Activated naive CD4-positive, alpha-beta T cell treated with anti-CD3 and anti-CD28 coated beads, Interleukin-2, amount 50 U/mL, for 24 hours (primary cell): ENCODE data around the gene FOXB1.
A peak's percentile ranks its signal among the peaks of the same experiment; 100 is the strongest.

Experiments used
- H3K27ac Mint-ChIP-seq: one replicate; pipeline ENCODE4 v1.8.0; 2021; ENCODE audit warnings: mild to moderate bottlenecking, mixed read lengths
- H3K27me3 Mint-ChIP-seq: one replicate; pipeline ENCODE4 v1.8.0; 2021; ENCODE audit warnings: mixed read lengths
- H3K36me3 Mint-ChIP-seq: one replicate; pipeline ENCODE4 v1.8.0; 2021; ENCODE audit warnings: mixed read lengths
- H3K4me1 Mint-ChIP-seq: one replicate; pipeline ENCODE4 v1.8.0; 2021; ENCODE audit warnings: mixed read lengths
- H3K4me3 Mint-ChIP-seq: one replicate; pipeline ENCODE4 v1.8.0; 2021; ENCODE audit warnings: mild to moderate bottlenecking, mixed read lengths
- H3K9me3 Mint-ChIP-seq: one replicate; pipeline ENCODE4 v1.8.0; 2021; ENCODE audit warnings: mixed read lengths

Gene FOXB1

GRCh38 chr15:60005352-60006202 lies 1.5 kb downstream of the FOXB1 start:
- peak overlapping the region; percentile 91 for H3K4me3 Mint-ChIP-seq
- H3K27ac Mint-ChIP-seq, result peak overlapping the region; percentile 69
- peaks cover 34% of the 10 kb centered on the region for H3K4me1 Mint-ChIP-seq
- peaks cover 9% of the 10 kb centered on the region for H3K36me3 Mint-ChIP-seq
- peaks cover 75% of the 10 kb centered on the region for H3K27me3 Mint-ChIP-seq
- peaks cover 16% of the 10 kb centered on the region for H3K9me3 Mint-ChIP-seq

- H3K4me1 Mint-ChIP-seq, result peaks cover 34% of the 10 kb centered on the region
- H3K4me3 Mint-ChIP-seq, result peak overlapping the region; percentile 91
- peak overlapping the region; percentile 80 for H3K27ac Mint-ChIP-seq
- H3K36me3 Mint-ChIP-seq, result peaks cover 7% of the 10 kb centered on the region
- peaks cover 75% of the 10 kb centered on the region for H3K27me3 Mint-ChIP-seq
- H3K9me3 Mint-ChIP-seq, result peaks cover 12% of the 10 kb centered on the region
Observed at GRCh38 chr15:60006203-60006862, 2.2 kb downstream of the FOXB1 start.

GRCh38 chr15:60006873-60007272 lies 2.8 kb downstream of the FOXB1 start:
- H3K4me1 Mint-ChIP-seq, result peaks cover 34% of the 10 kb centered on the region
- peak overlapping the region; percentile 91 for H3K4me3 Mint-ChIP-seq
- H3K9me3 Mint-ChIP-seq, result peaks cover 8% of the 10 kb centered on the region
- H3K36me3 Mint-ChIP-seq, result peaks cover 5% of the 10 kb centered on the region
- H3K27ac Mint-ChIP-seq, result peak overlapping the region; percentile 80
- H3K27me3 Mint-ChIP-seq, result peaks cover 74% of the 10 kb centered on the region

- Mint-ChIP-seq H3K4me1 (peaks cover 24% of the 10 kb centered on the region), H3K27me3 (peaks cover 65% of the 10 kb centered on the region), H3K27ac (peak overlapping the region; percentile 62), H3K9me3 (no peaks in the 10 kb centered on the region), H3K36me3 (no peaks in the 10 kb centered on the region), H3K4me3 (no peak overlapping the region)
Observed at GRCh38 chr15:60009124-60009960, 5.2 kb downstream of the FOXB1 start.

GRCh38 chr15:60009980-60010732 lies 6.0 kb downstream of the FOXB1 start:
- Mint-ChIP-seq H3K27ac (peak overlapping the region; percentile 32), H3K4me3 (no peak overlapping the region), H3K36me3 (no peaks in the 10 kb centered on the region), H3K27me3 (peaks cover 61% of the 10 kb centered on the region), H3K4me1 (peaks cover 18% of the 10 kb centered on the region), H3K9me3 (no peaks in the 10 kb centered on the region)

GRCh38 chr15:60010858-60011257 lies 6.7 kb downstream of the FOXB1 start:
- Mint-ChIP-seq H3K9me3 (no peaks in the 10 kb centered on the region), H3K27me3 (peaks cover 59% of the 10 kb centered on the region), H3K36me3 (no peaks in the 10 kb centered on the region), H3K4me1 (peaks cover 12% of the 10 kb centered on the region), H3K4me3 (no peak overlapping the region), H3K27ac (peak overlapping the region; percentile 32)

- Mint-ChIP-seq H3K4me3 (no peak overlapping the region), H3K27me3 (peaks cover 46% of the 10 kb centered on the region)
Observed at GRCh38 chr15:60012695-60013094, 8.6 kb downstream of the FOXB1 start.

GRCh38 chr15:60017538-60018520 lies 13.7 kb downstream of the FOXB1 start:
- Mint-ChIP-seq H3K27me3 (peaks cover 10% of the 10 kb centered on the region), H3K9me3 (peaks cover 6% of the 10 kb centered on the region), H3K27ac (no peak overlapping the region), H3K36me3 (peaks cover 2% of the 10 kb centered on the region), H3K4me1 (peaks cover 18% of the 10 kb centered on the region), H3K4me3 (no peak overlapping the region)

More at GRCh38 chr15:60012695-60013094, 8.6 kb downstream of the FOXB1 start:
- Mint-ChIP-seq H3K27ac (no peak overlapping the region), H3K36me3 (no peaks in the 10 kb centered on the region), H3K9me3 (peaks cover 6% of the 10 kb centered on the region), H3K4me1 (peaks cover 3% of the 10 kb centered on the region)

GRCh38 chr15:60020736-60021135 lies 16.6 kb downstream of the FOXB1 start:
- no peak overlapping the region for H3K4me3 Mint-ChIP-seq
- H3K4me1 Mint-ChIP-seq, result peaks cover 18% of the 10 kb centered on the region
- peaks cover 1% of the 10 kb centered on the region for H3K27me3 Mint-ChIP-seq
- H3K9me3 Mint-ChIP-seq, result peaks cover 6% of the 10 kb centered on the region
- peaks cover 2% of the 10 kb centered on the region for H3K36me3 Mint-ChIP-seq
- no peak overlapping the region for H3K27ac Mint-ChIP-seq

- Mint-ChIP-seq H3K9me3 (peaks cover 6% of the 10 kb centered on the region), H3K4me3 (no peak overlapping the region), H3K27me3 (no peaks in the 10 kb centered on the region), H3K36me3 (peaks cover 2% of the 10 kb centered on the region), H3K4me1 (peaks cover 18% of the 10 kb centered on the region), H3K27ac (no peak overlapping the region)
Observed at GRCh38 chr15:60021589-60022378, 17.7 kb downstream of the FOXB1 start.

GRCh38 chr15:60022379-60022741 lies 18.2 kb downstream of the FOXB1 start:
- peaks cover 2% of the 10 kb centered on the region for H3K9me3 Mint-ChIP-seq
- no peaks in the 10 kb centered on the region for H3K27me3 Mint-ChIP-seq
- peaks cover 2% of the 10 kb centered on the region for H3K36me3 Mint-ChIP-seq
- no peak overlapping the region for H3K27ac Mint-ChIP-seq
- peaks cover 18% of the 10 kb centered on the region for H3K4me1 Mint-ChIP-seq
- H3K4me3 Mint-ChIP-seq, result no peak overlapping the region

GRCh38 chr15:60026555-60026954 lies 22.4 kb downstream of the FOXB1 start:
- H3K9me3 Mint-ChIP-seq, result no peaks in the 10 kb centered on the region
- H3K27me3 Mint-ChIP-seq, result no peaks in the 10 kb centered on the region
- peaks cover 5% of the 10 kb centered on the region for H3K4me1 Mint-ChIP-seq
- H3K27ac Mint-ChIP-seq, result no peak overlapping the region
- H3K36me3 Mint-ChIP-seq, result no peaks in the 10 kb centered on the region
- H3K4me3 Mint-ChIP-seq, result no peak overlapping the region

- peaks cover 4% of the 10 kb centered on the region for H3K27me3 Mint-ChIP-seq
- H3K4me3 Mint-ChIP-seq, result no peak overlapping the region
- no peaks in the 10 kb centered on the region for H3K9me3 Mint-ChIP-seq
- no peaks in the 10 kb centered on the region for H3K4me1 Mint-ChIP-seq
- H3K36me3 Mint-ChIP-seq, result no peaks in the 10 kb centered on the region
- H3K27ac Mint-ChIP-seq, result no peak overlapping the region
Observed at GRCh38 chr15:60035344-60035743, 31.2 kb downstream of the FOXB1 start.
